ENCODE data around the gene DYNLT4. TPM values are rescaled to one million over a fixed set of nuclear protein-coding genes. Genes with fewer than 3 reads are reported as not detected.

The DYNLT4 gene
- total and polyA plus RNA-seq, 3 donors from 2014 or later, result 0.47 to 4.0 (median 3.2) TPM

DNA sequence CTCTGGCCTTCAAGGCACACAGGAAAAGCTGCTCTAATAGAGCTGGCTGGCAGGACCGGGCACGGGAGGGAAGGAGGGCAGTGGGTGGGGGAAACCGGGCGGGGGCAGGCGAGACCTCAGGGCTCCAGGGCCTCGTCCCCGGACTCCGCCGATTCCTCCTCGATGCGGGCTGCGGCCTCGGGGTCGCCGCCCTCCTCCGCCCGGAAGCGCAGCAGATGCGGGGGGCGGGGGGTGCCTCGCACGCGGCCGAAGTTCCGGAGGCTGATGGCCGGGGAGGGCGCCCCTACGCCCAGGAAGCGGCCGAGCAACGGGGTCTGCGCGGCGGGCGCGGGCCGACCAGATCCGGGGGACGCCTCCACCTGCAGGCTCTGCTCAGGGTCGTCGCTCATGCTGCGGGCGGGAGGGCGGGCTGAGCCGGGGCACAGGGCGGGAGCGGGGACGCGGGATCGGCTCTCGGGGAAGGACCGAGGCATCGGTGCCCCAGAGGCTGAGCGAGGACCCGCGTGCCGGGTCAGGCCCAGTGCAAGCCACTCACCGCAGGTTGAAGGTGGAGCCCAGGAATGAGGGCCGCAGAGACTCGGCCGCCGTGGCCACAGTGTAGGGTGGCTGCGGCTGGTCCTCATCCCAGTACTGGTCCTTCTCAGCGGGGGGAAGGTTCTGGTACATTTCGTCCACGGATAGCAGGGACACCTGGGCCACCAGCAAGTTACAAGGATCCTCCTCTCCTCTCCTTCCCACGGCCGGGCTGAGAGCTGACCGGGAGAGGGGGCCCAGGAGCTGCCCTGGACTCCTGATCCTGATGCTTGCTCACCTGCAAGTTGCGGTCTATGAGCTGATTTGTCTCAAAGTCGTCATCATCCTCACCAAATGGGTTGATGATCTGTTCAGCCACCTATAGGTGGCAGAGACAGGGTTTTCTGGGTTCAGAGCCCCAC lies 22.8 kb downstream of the DYNLT4 start:
- intact Hi-C loops (cut with DNase I; ENCODE audit: low total_unique reads), result no loop called here
- no peaks in the 10 kb centered on the region for H3K36me3 ChIP-seq (ENCODE audit: low read depth, missing control alignments)
- H3K27ac ChIP-seq, result peak overlapping the region in 1 of 2 donors; percentile 36
- no peaks in the 10 kb centered on the region for H3K9me3 ChIP-seq
- no peak for TF ChIP-seq POLR2A (IDR thresholded peaks at IDR 0.05)
- TF ChIP-seq, protein P1, sequence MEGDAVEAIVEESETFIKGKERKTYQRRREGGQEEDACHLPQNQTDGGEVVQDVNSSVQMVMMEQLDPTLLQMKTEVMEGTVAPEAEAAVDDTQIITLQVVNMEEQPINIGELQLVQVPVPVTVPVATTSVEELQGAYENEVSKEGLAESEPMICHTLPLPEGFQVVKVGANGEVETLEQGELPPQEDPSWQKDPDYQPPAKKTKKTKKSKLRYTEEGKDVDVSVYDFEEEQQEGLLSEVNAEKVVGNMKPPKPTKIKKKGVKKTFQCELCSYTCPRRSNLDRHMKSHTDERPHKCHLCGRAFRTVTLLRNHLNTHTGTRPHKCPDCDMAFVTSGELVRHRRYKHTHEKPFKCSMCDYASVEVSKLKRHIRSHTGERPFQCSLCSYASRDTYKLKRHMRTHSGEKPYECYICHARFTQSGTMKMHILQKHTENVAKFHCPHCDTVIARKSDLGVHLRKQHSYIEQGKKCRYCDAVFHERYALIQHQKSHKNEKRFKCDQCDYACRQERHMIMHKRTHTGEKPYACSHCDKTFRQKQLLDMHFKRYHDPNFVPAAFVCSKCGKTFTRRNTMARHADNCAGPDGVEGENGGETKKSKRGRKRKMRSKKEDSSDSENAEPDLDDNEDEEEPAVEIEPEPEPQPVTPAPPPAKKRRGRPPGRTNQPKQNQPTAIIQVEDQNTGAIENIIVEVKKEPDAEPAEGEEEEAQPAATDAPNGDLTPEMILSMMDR (IDR thresholded peaks at IDR 0.05), result no peak
- peaks cover 19% of the 10 kb centered on the region for H3K4me1 ChIP-seq
- peak overlapping the region; percentile 49 to 63 for H3K4me3 ChIP-seq
- no peaks in the 10 kb centered on the region for H3K27me3 ChIP-seq
- WGBS, 2 donors, result 6 to 10% methylated on average over 6 to 50 of the region's 71 CpGs
- no peak for DNase-seq

DNA sequence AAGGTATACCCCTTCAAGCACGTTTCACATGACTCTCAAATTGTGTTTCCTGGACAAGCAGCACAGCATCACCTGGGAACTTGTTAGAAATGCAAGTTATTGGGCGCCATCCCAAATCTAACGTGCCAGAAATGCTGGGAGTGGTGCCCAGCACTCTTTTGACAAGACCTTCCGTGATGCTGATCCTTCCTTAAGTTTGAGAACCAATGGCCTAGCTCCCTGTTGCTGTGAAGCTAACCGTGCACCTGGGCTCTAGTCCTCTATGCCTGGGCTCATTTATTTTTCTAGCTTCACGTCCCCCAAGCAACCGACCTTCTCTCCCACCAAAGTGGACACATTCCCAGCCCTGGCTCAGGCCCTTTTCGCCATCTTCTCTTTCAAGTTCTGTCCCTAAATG lies 23.5 kb downstream of the DYNLT4 start:
- DNase-seq, result no peak
- Histone ChIP-seq H3K27ac (peak overlapping the region in 1 of 2 donors; percentile 36), H3K4me1 (peaks cover 19% of the 10 kb centered on the region), H3K9me3 (no peaks in the 10 kb centered on the region), H3K36me3 (ENCODE audit: low read depth, missing control alignments) (no peaks in the 10 kb centered on the region), H3K27me3 (no peaks in the 10 kb centered on the region), H3K4me3 (peak overlapping the region; percentile 49 to 63)
- intact Hi-C loops (cut with DNase I; ENCODE audit: low total_unique reads), result no loop called here
- TF ChIP-seq POLR2A (IDR thresholded peaks at IDR 0.05), result no peak
- TF ChIP-seq, protein P1 (IDR thresholded peaks at IDR 0.05), result no peak
- whole genome bisulfite sequencing, 2 donors, result 33 to 44% methylated on average over 8 of the region's 8 CpGs

DNA sequence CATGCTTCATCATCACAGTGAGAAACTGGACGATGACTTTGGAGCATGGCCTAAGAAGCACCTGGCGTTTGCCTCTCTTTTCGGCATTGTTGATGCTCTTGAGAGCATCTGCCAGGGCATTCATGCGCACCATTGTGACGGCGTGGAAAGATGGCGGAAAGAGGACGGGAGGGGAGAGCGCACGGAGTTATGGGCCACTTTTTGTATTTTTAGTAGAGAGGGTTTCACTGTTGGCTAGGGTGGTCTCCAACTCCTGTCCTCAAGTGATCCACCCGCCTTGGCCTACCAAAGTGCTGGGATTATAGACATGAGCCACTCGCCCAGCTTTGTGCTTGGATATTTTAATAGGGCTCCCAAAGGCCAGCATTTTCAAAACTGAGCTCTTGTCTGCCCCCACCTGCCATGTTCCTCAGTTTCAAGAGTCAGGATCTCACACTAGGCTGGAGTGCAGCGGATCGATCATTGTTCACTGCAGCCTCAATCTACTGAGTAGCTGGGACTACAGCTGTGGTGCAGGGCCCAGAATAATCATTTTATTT lies 26.5 kb downstream of the DYNLT4 start:
- intact Hi-C loops (cut with DNase I; ENCODE audit: low total_unique reads), result no loop called here
- WGBS, 2 donors, result 86 to 88% methylated on average over 13 to 14 of the region's 14 CpGs
- H3K9me3 ChIP-seq, result no peaks in the 10 kb centered on the region
- no peak overlapping the region for H3K27ac ChIP-seq
- H3K36me3 ChIP-seq (ENCODE audit: low read depth, missing control alignments), result no peaks in the 10 kb centered on the region
- H3K27me3 ChIP-seq, result no peaks in the 10 kb centered on the region
- no peak overlapping the region for H3K4me3 ChIP-seq
- peaks cover 28% of the 10 kb centered on the region for H3K4me1 ChIP-seq
- no peak for TF ChIP-seq POLR2A (IDR thresholded peaks at IDR 0.05)
- TF ChIP-seq, protein P1 (IDR thresholded peaks at IDR 0.05), result no peak
- no peak for DNase-seq

DNA sequence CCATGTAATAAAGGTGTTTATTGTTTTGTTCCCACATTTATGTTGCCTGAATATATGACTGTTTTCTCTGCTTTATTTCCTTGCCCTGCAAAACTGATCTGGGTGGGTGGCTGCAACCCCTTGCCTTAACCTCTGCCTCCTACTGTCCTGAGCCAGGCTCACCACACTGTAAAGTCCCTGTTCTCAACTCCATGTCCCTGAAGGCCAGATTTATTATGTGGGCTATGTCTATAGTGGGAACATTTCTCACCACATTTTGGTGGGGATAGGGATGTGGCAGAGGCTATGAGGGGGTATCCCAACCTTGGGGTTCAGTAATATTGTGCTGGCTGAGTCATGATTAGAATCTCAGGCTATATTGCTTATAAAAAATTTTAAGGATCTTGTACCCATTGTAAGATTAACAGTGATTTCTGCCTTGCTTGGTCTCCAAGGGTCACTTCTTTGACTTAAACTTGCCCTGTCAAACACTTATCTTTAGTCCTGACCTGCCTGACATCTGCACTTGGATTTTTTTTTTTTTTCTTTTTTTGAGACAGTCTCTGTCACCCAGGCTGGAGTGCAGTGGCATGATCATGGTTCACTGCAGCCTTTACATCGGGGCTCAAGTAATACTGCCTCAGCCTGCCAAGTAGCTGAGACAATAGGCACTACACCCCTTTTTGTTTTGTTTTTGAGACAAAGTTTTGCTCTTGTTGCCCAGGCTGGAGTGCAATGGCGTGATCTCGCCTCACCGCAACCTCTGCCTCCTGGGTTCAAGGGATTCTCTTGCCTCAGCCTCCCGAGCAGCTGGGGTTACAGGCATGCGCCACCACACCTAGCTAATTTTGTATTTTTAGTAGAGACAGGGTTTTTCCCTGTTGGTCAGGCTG lies 28.2 kb downstream of the DYNLT4 start:
- H3K36me3 ChIP-seq (ENCODE audit: low read depth, missing control alignments), result no peaks in the 10 kb centered on the region
- H3K4me1 ChIP-seq, result peaks cover 23% of the 10 kb centered on the region
- H3K27me3 ChIP-seq, result no peaks in the 10 kb centered on the region
- no peak for TF ChIP-seq POLR2A (IDR thresholded peaks at IDR 0.05)
- TF ChIP-seq, protein P1 (IDR thresholded peaks at IDR 0.05), result no peak
- 87 to 94% methylated on average over 6 of the region's 6 CpGs for WGBS, 2 donors
- no peak overlapping the region for H3K4me3 ChIP-seq
- H3K9me3 ChIP-seq, result no peaks in the 10 kb centered on the region
- no peak for DNase-seq
- H3K27ac ChIP-seq, result no peak overlapping the region
- intact Hi-C loops (cut with DNase I; ENCODE audit: low total_unique reads), result no loop called here

Measured in testis (tissue), 3 donors.